Ectodermal cell (in vitro differentiated cells): ENCODE results near the gene NDEL1. TPM values are rescaled to one million over a fixed set of nuclear protein-coding genes. Genes with fewer than 3 reads are reported as not detected.
A peak's percentile ranks its signal among the peaks of the same experiment; 100 is the strongest.
"Not testable (repeated sequence)": the region's sequence is repeated elsewhere in the genome, so short reads cannot be mapped to it uniquely, and the experiment has no call there.

Experiments used
- H3K27ac ChIP-seq: 2 replicates; pipeline ENCODE4 v1.7.0; 2013; ENCODE audit warnings: mild to moderate bottlenecking, low read depth, low read length; ENCODE audit not compliant: insufficient read depth, poor library complexity, severe bottlenecking
- H3K27me3 ChIP-seq: 2 replicates; pipeline ENCODE4 v1.7.0; 2013; ENCODE audit warnings: mild to moderate bottlenecking, low read length; ENCODE audit not compliant: insufficient read depth, control insufficient read depth, poor library complexity, severe bottlenecking
- H3K36me3 ChIP-seq: one replicate; pipeline ENCODE4 v1.7.0; 2013; ENCODE audit warnings: low read length; ENCODE audit not compliant: control insufficient read depth, insufficient read depth
- H3K4me1 ChIP-seq: one replicate; pipeline ENCODE4 v1.7.0; 2013; ENCODE audit warnings: low read length; ENCODE audit not compliant: control insufficient read depth, insufficient read depth
- H3K4me3 ChIP-seq: 2 replicates; pipeline ENCODE4 v1.7.0; 2013; ENCODE audit warnings: low read depth, low read length, control low read depth; ENCODE audit not compliant: insufficient read depth
- H3K9me3 ChIP-seq: 2 replicates; pipeline ENCODE4 v1.7.0; 2013; ENCODE audit warnings: mild to moderate bottlenecking, low read length, moderate library complexity; ENCODE audit not compliant: control insufficient read depth
- WGBS, 2 experiments: methylation state at CpG; one replicate each; pipeline ENCODE4 v1.1.7; 2013; ENCODE audit warnings: missing lambda C conversion rate in 2 of 2; 5-methylcytosine and 5-hydroxymethylcytosine counted together
- polyA plus RNA-seq, 4 experiments: library from polyadenylated mRNA; stranded (reverse); fragments of 50-300 nt; gene quantifications; one replicate each; pipeline ENCODE4 v1.2.3, GENCODE V29; 2013

The NDEL1 gene, protein sequence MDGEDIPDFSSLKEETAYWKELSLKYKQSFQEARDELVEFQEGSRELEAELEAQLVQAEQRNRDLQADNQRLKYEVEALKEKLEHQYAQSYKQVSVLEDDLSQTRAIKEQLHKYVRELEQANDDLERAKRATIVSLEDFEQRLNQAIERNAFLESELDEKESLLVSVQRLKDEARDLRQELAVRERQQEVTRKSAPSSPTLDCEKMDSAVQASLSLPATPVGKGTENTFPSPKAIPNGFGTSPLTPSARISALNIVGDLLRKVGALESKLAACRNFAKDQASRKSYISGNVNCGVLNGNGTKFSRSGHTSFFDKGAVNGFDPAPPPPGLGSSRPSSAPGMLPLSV
- 33.7 TPM for polyA plus RNA-seq (2013, experiment 1 of 4)
- 38.0 TPM for polyA plus RNA-seq (2013, experiment 2 of 4)
- 25.3 TPM for polyA plus RNA-seq (2013, experiment 3 of 4)
- 28.6 TPM for polyA plus RNA-seq (2013, experiment 4 of 4)

DNA sequence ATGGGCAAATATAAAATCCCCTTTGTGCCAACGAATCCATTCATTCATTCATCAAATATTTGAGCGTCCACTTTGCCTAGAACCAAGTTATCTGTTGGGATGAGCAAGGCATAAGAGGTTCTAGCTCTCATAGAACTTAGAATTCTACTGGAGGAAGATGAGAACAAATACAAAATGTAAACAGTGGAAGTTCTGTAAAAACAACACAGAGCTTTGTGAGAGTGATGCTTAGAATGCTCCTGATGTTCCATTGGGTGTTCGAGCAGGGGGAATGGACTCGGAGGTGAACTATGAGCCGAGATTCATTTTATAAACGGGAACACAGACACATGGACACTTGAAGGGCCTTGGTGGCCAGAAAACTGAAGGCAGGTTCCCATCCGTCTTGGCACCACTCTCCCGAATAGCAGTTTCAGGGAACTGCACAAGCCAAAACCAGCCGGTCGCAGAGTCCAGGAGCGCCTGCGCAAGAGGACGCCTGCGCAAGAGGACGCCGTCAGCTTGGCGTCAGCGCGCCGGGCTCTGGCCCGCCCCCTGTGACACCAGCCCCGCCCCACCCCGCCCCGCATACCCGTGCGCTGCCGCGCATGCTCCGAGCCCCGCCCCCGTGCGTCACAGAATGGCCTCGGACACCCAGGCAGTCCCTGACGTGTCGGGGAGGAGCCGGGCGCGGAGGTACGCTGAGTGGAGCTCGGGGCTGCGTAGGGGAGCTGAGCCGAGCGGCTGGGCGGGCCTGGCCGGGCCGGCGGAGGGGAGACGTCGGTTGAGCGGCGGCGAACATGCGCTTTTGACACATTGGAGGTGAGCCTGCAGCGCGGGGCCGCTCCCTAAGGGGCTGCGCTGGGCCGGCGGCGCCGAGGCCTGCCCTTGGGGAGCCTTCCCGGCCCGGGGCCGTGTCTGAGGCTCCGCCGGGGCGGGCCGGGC lies at the start of gene NDEL1:
NDEL1 (plus strand) TSS at position 640 of the 924 bp plus-strand sequence. CDS start 8,388 bp downstream, outside the sequence.
- Histone ChIP-seq H3K36me3 (no peaks in the 10 kb centered on the region), H3K27me3 (no peaks in the 10 kb centered on the region), H3K4me1 (no peaks in the 10 kb centered on the region), H3K9me3 (no peaks in the 10 kb centered on the region), H3K4me3 (peak within 1 kb of the TSS; percentile 87), H3K27ac (peak within 1 kb of the TSS; percentile 94)
- 3 to 4% methylated on average over 66 to 68 of the region's 68 CpGs for WGBS, 2 experiments

DNA sequence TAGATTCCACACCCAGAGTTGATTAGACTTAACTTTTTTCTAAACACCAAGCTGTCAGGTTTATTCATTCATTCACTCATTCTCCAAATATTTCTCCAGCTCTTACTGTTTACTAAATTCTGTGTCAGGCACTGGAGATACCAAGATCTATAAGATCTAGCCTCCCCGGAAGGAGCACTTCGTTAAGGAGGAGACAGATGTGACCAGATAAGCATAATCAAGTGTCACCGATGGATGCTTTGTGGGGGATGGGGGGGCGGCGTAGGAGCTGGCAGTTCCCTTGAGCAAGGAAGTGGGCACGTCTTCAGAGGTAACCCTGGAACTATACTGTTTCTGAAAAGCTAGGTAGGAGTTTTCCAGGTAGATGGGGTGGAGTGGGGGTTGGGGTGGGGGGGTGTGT lies 48.8 kb upstream of the NDEL1 start:
- WGBS, 2 experiments: 90 to 92% methylated on average over 6 of the region's 6 CpGs

DNA sequence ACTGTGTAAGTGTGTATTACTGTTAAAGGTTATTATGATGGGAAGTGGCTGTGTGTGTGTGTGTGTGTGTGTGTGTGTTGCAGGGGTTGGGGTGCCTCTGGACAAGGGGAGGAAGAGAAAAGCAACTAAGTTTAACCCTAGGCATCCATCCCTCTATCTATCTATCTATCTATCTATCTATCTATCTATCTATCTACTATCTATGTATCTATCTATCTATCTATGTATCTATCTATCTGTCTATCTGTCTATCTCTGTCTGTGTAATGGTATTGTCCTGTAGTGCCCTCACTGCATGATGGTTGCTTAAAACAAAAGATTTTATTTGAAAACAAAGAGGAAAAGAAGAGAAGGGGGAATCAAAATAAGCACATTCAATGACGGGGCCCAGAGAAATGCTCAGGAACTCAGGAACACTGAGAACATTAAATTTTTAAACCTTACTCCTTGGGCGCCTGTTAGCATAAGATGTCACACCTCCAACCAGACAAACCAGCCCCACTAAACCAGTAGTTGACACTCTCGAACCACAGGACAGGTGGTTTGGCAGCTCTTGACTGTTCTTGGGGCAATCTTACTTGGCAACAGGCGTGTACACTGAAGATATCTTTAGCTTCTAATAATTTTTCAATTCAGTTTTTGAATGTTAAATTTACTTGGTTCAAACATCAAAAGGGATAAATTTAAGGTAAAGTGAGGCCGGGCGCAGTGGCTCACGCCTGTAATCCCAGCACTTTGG lies 47.6 kb upstream of the NDEL1 start:
- Histone ChIP-seq H3K4me1 (peaks cover 4% of the 10 kb centered on the region), H3K36me3 (no peaks in the 10 kb centered on the region), H3K4me3 (no peak overlapping the region), H3K27ac (no peak overlapping the region), H3K9me3 (no peaks in the 10 kb centered on the region), H3K27me3 (no peaks in the 10 kb centered on the region)
- 90 to 94% methylated on average over 6 to 7 of the region's 7 CpGs for WGBS, 2 experiments

More for the DNA sequence above, 48.8 kb upstream of the NDEL1 start:
- Histone ChIP-seq H3K36me3 (no peaks in the 10 kb centered on the region), H3K4me3 (no peak overlapping the region), H3K27me3 (no peaks in the 10 kb centered on the region), H3K4me1 (peaks cover 4% of the 10 kb centered on the region), H3K27ac (no peak overlapping the region), H3K9me3 (no peaks in the 10 kb centered on the region)

DNA sequence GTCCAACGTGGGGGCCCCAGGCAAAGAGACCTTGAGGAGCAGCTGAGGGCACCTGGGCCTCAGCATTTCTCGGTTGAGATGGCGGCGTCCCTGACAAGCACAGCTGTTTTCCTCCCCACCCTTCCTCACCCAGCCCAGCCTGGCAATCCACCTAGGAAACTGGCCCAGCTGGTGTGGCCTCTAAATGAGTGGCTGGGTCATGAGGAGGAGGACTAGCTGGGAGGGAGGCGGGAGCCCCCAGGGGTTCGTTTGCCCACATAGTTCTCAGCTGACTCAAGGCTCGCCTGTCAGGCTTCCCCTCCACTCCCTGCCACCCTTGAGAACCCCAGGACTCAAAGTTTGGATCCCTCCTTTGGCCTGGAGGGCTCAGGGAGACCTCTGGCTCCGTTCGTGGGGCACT lies 44.0 kb upstream of the NDEL1 start:
- Histone ChIP-seq H3K27ac (no peak overlapping the region), H3K27me3 (peaks cover 13% of the 10 kb centered on the region), H3K4me1 (peaks cover 4% of the 10 kb centered on the region), H3K4me3 (no peak overlapping the region), H3K36me3 (no peaks in the 10 kb centered on the region), H3K9me3 (no peaks in the 10 kb centered on the region)
- 64 to 66% methylated on average over 9 of the region's 9 CpGs for WGBS, 2 experiments

DNA sequence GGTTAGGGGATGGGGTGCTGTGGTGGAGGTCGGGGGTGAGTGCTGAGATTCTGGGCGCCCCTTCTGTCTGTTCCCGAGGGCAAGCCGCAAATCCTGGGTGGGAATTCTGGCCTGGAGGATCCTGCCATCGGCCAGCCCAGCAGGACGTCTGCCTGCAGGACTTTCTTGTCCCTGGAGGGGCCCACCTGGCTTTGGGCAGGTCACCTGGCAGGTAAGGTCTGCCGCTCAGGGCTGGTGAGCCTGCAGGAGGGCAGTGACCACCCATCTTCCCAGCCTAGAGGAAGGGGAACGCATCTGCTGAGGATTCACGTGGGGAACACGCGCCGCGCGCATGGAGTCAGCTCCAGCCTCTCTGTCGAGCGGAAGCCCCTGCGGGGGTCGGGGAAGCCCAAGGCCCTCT lies 43.4 kb upstream of the NDEL1 start:
- Histone ChIP-seq H3K9me3 (no peaks in the 10 kb centered on the region), H3K36me3 (no peaks in the 10 kb centered on the region), H3K27me3 (peaks cover 15% of the 10 kb centered on the region), H3K4me1 (peaks cover 4% of the 10 kb centered on the region), H3K27ac (no peak overlapping the region), H3K4me3 (no peak overlapping the region)
- WGBS, 2 experiments: 82 to 86% methylated on average over 18 of the region's 18 CpGs

DNA sequence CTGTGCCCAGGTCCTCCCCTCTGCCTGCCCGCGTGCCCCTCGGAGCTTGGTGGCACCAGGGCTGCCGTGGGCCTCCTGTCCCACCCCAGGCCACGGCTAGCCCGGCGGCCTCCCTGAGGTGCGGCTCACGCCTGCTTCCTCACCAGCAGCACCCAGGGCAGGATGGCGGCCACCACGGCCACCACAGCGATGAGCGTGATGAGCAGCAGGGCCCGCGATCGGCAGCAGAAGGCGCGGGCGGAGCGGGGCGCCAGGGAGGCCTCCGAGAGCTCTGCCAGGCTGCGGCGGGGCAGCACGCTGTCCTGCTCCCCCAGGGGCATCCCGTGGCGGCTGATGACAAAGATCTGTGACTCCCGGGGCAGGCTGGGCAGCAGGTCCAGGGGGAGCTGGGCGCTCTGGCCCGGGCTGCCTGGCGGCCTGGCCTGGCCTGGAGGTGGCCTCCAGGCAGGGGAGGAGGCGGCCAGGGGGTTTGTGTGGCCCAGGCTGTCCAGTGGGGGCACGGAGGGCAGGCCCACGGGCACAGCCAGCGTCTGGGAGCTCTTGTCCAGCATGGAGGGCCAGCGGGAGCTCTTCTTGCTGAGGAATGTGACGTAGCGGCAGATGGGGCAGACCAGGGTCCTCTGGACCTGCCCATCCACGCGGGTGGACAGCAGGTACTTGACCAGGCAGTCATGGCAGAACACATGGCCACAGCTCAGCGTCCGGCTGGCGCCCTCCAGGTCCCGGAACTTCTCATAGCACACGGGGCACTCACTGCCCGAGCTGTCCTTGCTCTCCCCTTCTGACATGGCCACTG lies 42.8 kb upstream of the NDEL1 start:
- H3K4me1 ChIP-seq: peaks cover 4% of the 10 kb centered on the region
- H3K27ac ChIP-seq: no peak overlapping the region
- H3K9me3 ChIP-seq: no peaks in the 10 kb centered on the region
- H3K36me3 ChIP-seq: no peaks in the 10 kb centered on the region
- no peak overlapping the region for H3K4me3 ChIP-seq
- WGBS, 2 experiments: 92 to 93% methylated on average over 46 of the region's 46 CpGs
- peaks cover 19% of the 10 kb centered on the region for H3K27me3 ChIP-seq

DNA sequence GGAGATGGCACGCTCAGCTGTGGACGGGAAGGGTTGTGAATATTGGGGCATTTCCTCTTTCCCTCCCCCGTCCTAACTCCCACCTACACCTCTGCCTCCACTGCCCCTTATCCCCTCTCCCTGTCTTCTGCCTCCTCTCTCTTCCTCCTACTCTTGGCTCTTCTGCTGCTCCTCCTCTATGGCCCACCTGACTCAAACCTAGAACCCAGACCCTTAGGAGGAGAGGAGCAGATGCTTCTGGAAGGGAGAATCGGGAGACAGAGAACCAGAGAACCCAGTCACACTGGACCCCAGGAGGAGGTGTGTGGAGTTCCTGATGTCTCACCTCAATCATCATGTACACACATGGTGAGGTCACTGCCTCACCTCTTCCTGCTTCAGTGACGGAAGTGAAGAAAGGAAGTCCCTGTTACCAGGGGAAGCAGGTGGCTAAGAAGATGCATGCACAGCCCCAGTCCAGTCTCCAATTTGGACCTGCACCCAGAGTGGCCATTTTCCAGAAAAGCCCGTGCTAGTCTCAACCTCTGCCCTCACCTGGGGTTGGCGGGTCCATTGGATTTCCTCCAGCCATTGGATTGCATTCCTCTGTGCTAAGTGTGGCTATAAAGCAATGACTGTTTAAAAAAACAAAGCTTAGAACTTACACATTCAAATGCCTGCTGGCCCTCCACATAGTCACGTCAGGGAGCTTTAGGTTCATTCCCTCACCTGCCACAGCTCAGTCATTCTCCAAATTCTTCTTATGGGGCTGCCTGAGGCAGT lies 42.0 kb upstream of the NDEL1 start:
- Histone ChIP-seq H3K4me3 (no peak overlapping the region), H3K9me3 (no peaks in the 10 kb centered on the region), H3K36me3 (no peaks in the 10 kb centered on the region), H3K27ac (no peak overlapping the region), H3K27me3 (peaks cover 20% of the 10 kb centered on the region), H3K4me1 (peaks cover 4% of the 10 kb centered on the region)
- 84 to 87% methylated on average over 8 of the region's 8 CpGs for WGBS, 2 experiments

DNA sequence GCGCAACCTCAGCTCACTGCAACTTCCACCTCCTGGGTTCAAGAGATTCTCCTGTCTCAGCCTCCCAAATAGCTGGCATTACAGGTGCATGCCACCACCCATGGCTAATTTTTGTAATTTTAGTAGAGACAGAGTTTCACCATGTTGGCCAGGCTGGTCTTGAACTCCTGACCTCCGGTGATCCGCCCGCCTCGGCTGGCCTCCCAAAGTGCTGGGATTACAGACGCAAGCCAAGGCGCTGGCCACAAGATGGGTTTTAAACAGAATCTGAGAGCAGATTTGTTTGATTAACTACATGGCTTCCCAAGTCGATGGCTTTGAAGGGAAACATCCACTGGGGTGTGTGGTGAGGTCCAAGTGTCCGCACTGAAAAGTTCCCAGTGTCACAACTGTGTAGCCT lies 41.2 kb upstream of the NDEL1 start:
- not testable (repeated sequence) for H3K27ac ChIP-seq, H3K36me3 ChIP-seq, H3K4me1 ChIP-seq, H3K9me3 ChIP-seq, H3K4me3 ChIP-seq
- H3K27me3 ChIP-seq: peaks cover 20% of the 10 kb centered on the region
- WGBS, 2 experiments: 90% methylated on average over 9 of the region's 9 CpGs

DNA sequence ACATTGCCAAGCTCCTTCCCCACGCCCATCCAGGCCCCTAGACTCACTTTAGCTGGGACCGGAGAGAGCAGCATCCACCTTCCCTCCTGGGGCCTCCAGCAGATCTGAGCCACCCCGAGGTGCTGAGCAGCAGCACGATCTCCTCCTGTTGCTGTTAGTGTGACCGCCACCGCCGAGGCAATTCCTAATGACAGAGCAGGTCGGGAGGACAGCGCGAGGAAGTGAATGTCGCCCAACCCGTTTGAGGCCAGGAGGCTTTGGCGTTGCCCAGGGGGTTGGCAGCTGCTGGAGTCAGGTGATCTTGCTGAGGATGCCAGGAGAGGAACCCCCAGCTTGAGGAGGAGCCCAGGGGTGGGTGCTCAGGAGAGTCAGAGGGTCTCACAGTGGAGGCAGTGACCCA lies 38.0 kb upstream of the NDEL1 start, which contains the start of gene RNF222:
RNF222 (minus strand) TSS at position 192 of the 400 bp plus-strand sequence. CDS start 4,366 bp downstream, outside the sequence.
- Histone ChIP-seq H3K36me3 (no peaks in the 10 kb centered on the region), H3K9me3 (no peaks in the 10 kb centered on the region), H3K4me3 (no peak within 1 kb of the TSS), H3K4me1 (no peaks in the 10 kb centered on the region), H3K27me3 (peaks cover 20% of the 10 kb centered on the region), H3K27ac (no peak within 1 kb of the TSS)
- 81 to 84% methylated on average over 13 of the region's 13 CpGs for WGBS, 2 experiments
